Stimulated activated CD4-positive, alpha-beta T cell treated with anti-CD3 and anti-CD28 coated beads, Interleukin-1b, Interleukin-23, amount 100 ng/mL, for 24 hours (primary cell): ENCODE results near the gene SPACA6.
"Not testable (repeated sequence)": the region's sequence is repeated elsewhere in the genome, so short reads cannot be mapped to it uniquely, and the experiment has no call there.

ENCODE experiments used
- DNase-seq, 4 experiments: peaks; one replicate each; pipeline ENCODE4 v3.0.0-alpha.2; 2020; ENCODE audit warnings: low read depth in 4 of 4, low spot score in 1 of 4

SPACA6 gene

DNA sequence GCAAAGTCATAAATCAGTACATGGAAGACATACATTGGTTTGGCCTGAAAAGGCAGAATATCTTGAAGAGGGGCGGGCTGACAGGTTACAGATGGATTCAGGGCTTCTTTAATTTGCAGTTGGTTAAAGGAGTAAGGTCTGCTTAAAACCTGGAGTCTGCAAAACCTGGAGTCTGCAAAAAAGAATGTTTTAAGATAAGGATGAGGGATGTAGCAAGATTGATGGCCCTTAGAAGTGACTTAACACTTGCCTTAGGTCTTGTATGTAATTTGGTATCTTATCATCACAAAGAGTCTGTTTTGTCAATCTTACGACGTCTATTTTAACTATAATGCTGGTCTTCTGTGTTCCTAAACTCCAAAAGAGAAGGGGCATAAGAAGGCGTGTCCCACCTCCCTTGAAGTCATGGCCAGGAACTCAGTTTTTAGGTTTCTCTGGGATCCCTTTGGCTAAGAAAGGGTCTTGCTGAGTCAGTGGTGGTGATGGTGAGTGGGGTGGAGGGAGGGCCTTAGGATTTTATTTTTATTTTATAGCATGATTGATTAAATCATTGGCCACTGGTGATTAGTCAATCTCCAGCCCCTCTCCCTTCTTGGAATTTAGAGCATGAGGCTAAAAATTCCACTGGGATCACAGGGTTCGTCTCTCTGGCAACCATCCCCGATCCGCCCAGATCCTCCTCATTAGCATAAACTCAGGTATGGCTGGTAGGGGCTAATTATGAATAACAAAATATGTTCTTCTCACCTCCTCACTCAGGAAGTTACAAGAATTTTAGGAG is 40.8 kb downstream of the SPACA6 start:
- DNase-seq, result no peak

DNA sequence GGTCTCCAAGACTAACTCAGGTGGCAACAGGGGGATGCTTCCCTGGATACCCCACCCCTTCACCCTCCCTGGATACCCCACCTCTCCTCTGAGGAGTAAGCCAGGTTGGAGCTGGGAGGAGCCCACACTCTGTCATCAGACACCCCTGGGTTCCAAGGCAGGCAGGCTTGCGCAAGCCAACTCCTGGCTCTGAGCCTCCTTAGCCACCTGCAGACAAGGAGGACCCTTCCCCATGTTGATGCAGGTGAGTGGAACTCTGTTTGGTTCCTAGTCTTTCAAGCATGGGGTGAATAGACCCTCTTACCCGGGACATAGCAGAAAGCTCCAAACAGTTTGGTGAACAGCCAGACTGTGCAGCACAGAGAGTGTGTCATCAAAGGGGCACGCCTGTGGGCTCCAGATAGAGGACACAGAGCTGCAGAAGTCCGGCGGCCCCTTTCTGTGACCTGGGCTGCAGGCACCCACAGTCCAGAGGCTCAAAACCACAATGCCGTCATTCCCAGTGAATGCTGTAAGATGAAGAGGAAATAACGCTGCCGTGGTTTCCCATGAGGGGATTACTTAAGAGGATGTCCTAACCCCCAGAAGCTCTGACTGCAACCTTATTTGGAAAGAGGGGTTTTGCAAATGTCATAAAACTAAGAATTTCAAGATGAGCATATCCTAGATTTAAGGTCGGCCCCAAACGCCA is 42.8 kb downstream of the SPACA6 start:
- no peak for DNase-seq

DNA sequence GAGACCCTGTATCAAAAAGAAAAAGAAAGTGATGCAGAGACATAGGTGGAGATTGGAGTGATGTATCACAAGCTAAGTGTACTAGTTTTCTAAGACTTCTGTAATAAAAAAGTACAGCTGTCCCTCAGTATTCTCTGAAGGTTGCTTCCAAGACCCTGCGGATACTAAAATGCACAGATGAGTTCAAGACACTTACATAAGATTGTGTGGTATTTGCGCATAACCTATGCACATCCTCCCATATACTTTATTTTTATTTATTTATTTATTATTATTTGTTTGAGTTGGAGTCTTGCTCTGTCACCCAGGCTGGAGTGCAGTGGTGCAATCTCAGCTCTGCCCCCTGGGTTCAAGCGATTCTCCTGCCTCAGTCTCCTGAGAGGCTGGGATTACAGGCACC is 44.3 kb downstream of the SPACA6 start:
- no peak for DNase-seq

DNA sequence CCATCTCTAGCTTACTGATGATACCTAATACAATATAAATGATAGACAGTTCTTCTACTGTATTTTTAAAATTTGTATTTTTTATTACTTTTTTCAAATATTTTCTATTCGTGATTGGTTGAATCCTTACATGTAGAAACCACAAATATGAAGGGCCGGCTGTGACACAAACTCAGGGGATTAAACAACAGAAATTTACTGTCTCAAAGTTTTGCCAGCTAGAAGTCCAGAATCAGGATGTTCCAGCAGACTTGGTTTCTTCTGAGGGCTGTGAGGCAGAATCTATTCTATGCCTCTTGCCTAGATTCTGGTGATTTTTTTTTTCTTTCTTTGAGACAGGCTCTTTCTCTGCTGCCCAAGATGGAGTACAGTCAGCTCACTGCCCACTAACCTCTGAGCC is 44.8 kb downstream of the SPACA6 start:
- no peak for DNase-seq

DNA sequence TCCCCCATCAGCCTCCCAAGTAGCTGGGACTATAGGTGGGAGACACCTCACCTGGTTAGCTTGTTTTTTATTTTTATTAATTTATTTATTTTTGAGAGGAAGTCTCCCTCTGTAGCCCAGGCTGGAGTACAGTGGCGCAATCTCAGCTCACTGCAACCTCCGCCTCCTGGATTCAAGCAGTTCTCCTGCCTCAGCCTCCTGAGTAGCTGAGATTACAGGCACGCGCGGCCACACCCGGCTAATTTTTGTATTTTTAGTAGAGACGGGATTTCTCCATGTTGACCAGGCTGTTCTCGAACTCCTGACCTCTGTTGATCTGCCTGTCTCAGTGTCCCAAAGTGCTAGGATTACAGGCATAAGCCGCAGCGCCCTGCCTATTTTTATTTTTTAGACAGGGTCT is 45.4 kb downstream of the SPACA6 start:
- not testable (repeated sequence) for DNase-seq

GRCh38 chr19:51739466-51740213 is 46.5 kb downstream of the SPACA6 start:
- DNase-seq, result no peak

DNA sequence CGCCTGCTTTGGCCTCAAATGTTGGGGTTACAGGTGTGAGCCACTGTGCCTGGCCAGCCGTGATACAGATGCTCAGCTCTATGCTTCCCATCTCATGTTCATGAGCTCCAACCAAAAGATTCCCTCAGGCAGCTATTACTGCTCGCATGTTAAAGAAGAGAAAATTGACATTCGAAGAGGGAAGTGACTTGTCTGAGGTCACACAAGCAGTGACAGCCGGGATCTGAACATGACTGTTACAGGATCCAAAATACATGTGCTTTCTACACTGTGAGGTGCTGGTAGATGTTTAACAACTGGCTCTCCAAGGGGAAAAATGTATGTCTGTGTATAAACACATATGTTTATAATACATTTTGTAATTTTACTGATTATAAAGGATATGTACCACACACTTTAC is 47.2 kb downstream of the SPACA6 start:
- DNase-seq, result no peak

- DNase-seq, result no peak
Observed at GRCh38 chr19:51742789-51743188, 49.7 kb downstream of the SPACA6 start.

- no peak for DNase-seq
Observed at GRCh38 chr19:51743405-51743804, 50.3 kb downstream of the SPACA6 start.

DNA sequence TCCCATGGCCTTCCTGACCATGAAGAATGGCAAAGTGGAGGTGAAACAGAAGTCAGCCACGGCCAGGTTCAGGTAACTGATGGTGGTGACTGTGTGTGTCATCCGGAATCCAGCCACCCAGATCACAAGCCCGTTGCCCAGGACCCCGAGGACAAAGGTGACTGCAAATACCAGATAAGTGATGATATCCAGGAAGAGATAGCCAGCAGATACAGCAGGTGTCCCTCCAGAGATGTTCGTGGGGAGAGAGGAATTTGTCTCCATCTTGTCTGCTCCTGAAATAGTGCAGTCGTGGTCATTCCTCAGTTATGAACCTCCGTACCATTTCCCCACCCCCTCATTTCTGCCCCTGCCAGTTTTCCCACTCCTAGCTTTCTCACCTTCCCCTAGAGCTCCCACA is 53.6 kb downstream of the SPACA6 start:
- no peak for DNase-seq

GRCh38 chr19:51749979-51750378 is 56.8 kb downstream of the SPACA6 start:
- DNase-seq, result no peak

DNA sequence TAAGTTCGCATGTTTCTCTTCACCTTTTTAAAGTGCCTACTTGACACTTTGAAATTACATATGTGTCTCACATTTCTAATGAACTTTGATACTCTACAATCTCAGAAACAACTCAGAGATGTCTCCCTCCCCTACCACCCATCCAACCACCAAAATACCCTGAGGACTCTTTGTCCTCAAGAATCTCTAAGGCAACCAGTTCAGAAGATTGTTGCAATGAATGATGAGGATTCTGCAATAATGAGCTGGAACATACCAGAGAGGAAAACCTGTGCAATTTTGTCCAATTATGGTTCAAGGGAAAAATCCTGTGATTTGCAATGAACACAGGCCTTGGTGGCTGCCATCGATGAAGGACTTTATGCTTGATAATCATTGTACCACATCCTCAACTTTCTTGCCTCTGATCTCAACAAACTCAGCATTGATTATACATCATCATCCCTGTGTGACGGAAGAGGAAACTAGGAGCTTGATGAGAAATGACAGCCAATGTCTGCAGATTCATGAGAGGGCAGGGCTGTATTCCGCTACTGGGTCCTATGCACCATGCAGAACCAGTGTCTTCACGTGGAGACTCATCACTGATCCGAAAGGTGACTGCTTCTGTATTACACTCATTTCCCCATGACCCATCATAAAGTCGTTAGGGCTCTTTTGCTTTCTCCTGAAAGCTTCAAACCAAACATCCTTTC is 57.4 kb downstream of the SPACA6 start:
- DNase-seq, result no peak

- DNase-seq, result no peak
Observed at GRCh38 chr19:51751655-51752054, 58.5 kb downstream of the SPACA6 start, which contains the start of gene FPR1. TSS of gene FPR1 (minus strand) at chr19:51751878. CDS start at chr19:51746994, 4,884 bp downstream.

DNA sequence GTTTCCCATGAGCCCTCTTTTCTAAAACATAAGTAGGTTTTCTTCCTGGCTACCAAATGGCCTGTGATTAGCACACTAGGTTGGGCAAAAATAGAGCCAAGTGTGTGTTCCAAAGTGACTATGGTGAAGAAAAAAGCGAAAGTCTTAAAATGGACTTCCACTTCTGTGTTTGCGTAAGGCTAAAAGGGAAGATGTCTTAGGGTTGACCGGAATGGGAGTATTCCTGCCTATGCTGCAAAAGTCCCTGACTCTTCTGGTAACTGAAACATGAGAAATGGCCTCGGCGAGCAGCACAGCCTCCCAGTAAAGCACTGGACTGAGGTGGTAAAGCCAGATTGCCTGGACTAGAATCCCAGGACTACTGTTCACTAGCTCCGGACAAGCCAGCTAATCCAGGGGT is 61.0 kb downstream of the SPACA6 start:
- DNase-seq, result no peak

- no peak for DNase-seq
Observed at GRCh38 chr19:51754770-51755169, 61.6 kb downstream of the SPACA6 start.
